GM18526 (cell line): Measurements from ENCODE around the gene MOCS3.

Experiments used
- POLR2A ChIP-seq: IDR thresholded peaks from 3 replicates; pipeline ENCODE4 v1.6.1; 2011; ENCODE audit not compliant: insufficient read length; ENCODE audit errors: extremely low read depth

The MOCS3 gene

DNA sequence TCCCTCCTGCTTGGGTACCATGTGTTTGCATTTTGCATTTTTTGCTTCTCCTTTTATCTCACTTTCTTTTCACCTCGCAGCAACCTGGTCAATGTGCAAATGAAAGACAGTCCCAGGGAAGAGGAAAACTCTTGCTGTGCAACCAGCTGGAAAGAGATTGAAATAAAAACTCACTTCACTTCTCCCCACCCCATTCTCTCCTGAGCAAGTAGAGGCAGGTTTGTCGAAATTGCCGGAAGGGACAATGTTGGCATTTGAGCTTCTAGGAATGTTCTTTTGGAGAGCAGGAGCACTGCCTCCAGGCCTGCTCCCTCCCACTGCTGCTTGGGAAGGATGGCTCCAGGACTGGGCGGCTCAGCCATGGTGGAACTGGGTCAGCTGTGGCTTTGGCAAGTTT lies 33.7 kb downstream of the MOCS3 start:
- no peak for TF ChIP-seq POLR2A

- TF ChIP-seq POLR2A: no peak
Measured at GRCh38 chr20:50992733-50993457, 34.3 kb downstream of the MOCS3 start.

- TF ChIP-seq POLR2A: no peak
Measured at GRCh38 chr20:50993876-50994275, 35.3 kb downstream of the MOCS3 start.

GRCh38 chr20:50995506-50995905 lies 36.9 kb downstream of the MOCS3 start:
- TF ChIP-seq POLR2A: no peak

DNA sequence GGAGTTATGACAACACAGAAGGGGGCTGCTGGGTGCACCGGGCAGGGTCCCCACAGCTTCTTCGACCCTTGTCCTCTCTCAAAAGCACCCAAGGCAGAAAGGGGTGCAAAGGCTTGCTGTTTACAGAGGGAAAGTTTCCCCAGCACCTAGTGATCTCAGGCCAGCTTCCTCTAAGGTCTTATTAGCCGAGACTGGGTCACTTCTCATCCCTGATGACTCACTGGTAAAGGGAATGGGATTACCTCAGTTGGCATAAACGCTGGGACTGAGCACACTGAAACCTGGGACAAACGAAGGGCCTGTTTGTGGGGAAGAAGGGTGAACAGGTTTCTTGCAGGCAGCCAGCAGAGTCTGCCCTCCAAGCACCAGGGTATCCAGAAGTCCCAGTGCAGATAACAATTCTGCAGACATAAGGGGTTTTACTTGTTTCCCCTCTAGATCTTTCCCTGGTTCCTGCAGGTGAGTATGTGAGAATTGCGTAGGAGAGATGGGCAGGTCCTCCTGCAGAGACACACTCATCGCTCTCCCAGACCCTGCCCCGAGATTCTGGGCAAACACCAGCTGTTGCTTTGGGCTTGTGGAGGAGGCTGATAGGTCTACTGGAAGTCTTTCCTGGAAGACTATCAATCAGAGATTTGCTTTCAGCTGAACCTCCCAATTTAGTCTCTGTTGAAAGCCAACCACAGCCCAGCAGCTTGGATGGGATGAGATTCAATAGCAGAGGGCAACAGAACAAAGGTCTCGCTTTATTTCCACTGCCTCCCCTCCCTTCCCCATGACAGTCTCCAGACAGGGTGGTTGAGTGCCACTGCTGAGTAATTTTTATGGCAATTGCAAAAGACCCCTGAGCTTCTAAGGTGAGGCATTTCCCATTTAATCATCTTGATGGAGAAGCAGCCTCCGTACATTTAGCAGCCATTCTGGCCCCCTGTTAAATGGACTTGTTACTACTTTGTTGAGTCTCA lies 38.6 kb downstream of the MOCS3 start:
- no peak for TF ChIP-seq POLR2A

- no peak for TF ChIP-seq POLR2A
Measured at GRCh38 chr20:50999355-50999754, 40.7 kb downstream of the MOCS3 start.

GRCh38 chr20:51001430-51002265 lies 43.0 kb downstream of the MOCS3 start:
- no peak for TF ChIP-seq POLR2A

DNA sequence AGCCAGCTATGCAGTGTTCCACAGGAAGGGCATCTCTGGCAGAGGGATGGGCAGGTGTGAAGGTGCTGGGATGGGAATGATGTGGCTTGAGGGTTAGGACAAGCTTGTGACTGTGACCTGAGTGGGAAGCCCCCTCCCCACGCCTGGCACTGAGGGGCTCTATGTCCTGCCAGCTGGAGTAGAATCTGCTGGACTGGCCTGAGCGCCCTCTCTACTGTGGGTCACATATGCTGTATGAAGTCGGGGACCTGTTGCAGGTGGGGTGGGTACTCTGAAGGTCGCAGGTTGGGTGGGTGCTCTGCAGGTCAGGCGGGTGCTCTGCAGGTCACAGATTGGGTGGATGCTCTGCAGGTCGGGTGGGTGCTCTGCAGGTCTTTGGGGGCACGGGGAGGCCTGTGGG lies 44.0 kb downstream of the MOCS3 start:
- TF ChIP-seq POLR2A: no peak

DNA sequence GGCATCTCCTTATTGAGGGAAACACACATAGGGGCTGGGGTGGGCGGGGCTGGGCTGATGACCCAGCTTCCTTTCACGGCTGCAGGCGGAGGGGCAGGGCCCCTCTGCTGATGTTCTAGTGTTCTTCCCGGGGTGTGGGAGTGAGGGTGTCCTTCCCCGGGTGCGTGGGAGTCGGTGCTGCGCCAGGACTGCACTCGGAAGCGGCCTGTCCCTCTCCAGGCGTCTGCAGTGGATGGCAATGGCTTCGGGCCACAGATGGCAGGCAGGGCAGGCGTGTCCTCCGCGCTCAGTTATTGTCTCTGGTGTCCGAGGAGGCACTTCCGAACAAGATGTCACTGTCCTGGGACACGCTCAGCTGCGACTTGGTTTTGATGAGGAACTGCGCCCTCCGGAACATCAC lies 45.1 kb downstream of the MOCS3 start:
- no peak for TF ChIP-seq POLR2A

- TF ChIP-seq POLR2A: no peak
Measured at GRCh38 chr20:51004305-51004727, 45.7 kb downstream of the MOCS3 start.

GRCh38 chr20:51004781-51005180 lies 46.2 kb downstream of the MOCS3 start:
- no peak for TF ChIP-seq POLR2A

DNA sequence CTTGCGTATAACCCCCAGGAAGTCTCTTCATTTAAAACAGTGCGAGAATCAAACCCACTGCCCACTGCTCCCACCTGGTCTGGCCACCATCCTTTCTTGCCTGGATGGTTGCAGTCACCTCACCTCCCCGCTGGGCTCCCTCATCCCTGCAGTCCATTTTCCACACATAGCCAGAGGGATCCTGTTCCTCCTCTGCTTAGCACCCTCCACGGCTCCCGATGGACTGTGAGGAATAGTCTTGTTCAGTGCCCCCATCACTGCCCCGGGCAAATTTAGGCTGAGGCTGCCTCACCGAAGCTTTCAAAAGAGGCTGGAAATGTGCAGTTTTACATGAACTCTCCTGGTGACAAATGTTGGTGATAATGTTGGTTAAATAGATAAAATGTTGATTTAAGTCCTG lies 46.6 kb downstream of the MOCS3 start:
- TF ChIP-seq POLR2A: no peak

- no peak for TF ChIP-seq POLR2A
Measured at GRCh38 chr20:51008718-51009117, 50.1 kb downstream of the MOCS3 start.

GRCh38 chr20:51009303-51010042 lies 50.9 kb downstream of the MOCS3 start:
- TF ChIP-seq POLR2A: no peak

DNA sequence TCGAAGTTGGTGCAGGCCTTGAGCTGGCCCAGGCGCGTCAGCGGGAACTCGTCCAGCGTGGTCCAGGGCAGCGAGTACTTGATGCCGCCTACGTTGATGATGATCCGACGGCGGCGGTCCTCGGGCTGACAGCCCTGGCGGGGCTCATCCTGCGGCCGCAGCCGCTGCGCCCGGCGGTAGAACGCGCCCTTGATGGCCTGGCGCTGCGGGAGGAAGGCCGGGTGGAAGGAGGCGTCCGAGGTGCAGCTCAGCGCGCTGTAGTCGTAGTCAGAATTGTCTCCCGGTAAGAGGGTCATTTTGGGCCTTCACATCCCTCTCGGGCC lies 51.4 kb downstream of the MOCS3 start:
- no peak for TF ChIP-seq POLR2A

DNA sequence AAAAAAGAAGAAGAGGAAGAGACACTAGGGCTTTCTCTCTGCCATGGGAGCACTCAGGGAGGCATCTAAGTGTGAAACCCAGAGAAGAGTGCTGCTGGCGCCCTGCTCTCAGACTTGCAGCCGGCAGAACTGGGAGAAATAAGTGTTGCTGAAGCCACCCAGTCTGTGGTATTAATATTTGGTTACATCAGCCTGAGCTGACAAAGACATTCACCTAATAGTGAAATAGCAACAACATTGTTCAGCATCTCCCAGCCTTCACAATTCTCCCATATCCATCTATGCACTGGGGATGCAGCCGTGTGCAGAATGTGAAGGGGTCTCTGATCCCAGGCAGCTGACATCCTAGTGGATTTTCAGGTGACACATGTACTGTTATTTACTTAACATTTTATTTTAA lies 52.3 kb downstream of the MOCS3 start:
- TF ChIP-seq POLR2A: no peak
